Thyroid gland (tissue), 4 donors: ENCODE data around the gene GALNT18.

Experiments
- CTCF ChIP-seq, 6 experiments: fragments of 200-600 bp in 3 of 6; fragments of 450-650 bp in 3 of 6; sonication (generic) in 3 of 6; IDR thresholded peaks; one replicate each; pipeline ENCODE4 v1.5.1; 2016 to 2019; ENCODE audit warnings: antibody characterized with exemption in 6 of 6, mild to moderate bottlenecking in 2 of 6, inconsistent platforms in 1 of 6, moderate library complexity in 1 of 6
- POLR2A ChIP-seq, 2 donors: fragments of 450-650 bp; IDR thresholded peaks; one replicate each; pipeline ENCODE4 v1.6.1; 2017; ENCODE audit warnings: antibody characterized with exemption in 2 of 2, mild to moderate bottlenecking in 2 of 2, moderate library complexity in 1 of 2

GRCh38 chr11:11381471-11382105 lies 240.2 kb downstream of the GALNT18 start:
- TF ChIP-seq CTCF (IDR thresholded peaks at IDR 0.05) (no peak), POLR2A (IDR thresholded peaks at IDR 0.05) (no peak)
